ENCODE measurements around the gene CLASRP.
"Not testable (repeated sequence)": the region's sequence is repeated elsewhere in the genome, so short reads cannot be mapped to it uniquely, and the experiment has no call there.

The CLASRP gene, protein sequence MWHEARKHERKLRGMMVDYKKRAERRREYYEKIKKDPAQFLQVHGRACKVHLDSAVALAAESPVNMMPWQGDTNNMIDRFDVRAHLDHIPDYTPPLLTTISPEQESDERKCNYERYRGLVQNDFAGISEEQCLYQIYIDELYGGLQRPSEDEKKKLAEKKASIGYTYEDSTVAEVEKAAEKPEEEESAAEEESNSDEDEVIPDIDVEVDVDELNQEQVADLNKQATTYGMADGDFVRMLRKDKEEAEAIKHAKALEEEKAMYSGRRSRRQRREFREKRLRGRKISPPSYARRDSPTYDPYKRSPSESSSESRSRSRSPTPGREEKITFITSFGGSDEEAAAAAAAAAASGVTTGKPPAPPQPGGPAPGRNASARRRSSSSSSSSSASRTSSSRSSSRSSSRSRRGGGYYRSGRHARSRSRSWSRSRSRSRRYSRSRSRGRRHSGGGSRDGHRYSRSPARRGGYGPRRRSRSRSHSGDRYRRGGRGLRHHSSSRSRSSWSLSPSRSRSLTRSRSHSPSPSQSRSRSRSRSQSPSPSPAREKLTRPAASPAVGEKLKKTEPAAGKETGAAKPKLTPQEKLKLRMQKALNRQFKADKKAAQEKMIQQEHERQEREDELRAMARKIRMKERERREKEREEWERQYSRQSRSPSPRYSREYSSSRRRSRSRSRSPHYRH

DNA sequence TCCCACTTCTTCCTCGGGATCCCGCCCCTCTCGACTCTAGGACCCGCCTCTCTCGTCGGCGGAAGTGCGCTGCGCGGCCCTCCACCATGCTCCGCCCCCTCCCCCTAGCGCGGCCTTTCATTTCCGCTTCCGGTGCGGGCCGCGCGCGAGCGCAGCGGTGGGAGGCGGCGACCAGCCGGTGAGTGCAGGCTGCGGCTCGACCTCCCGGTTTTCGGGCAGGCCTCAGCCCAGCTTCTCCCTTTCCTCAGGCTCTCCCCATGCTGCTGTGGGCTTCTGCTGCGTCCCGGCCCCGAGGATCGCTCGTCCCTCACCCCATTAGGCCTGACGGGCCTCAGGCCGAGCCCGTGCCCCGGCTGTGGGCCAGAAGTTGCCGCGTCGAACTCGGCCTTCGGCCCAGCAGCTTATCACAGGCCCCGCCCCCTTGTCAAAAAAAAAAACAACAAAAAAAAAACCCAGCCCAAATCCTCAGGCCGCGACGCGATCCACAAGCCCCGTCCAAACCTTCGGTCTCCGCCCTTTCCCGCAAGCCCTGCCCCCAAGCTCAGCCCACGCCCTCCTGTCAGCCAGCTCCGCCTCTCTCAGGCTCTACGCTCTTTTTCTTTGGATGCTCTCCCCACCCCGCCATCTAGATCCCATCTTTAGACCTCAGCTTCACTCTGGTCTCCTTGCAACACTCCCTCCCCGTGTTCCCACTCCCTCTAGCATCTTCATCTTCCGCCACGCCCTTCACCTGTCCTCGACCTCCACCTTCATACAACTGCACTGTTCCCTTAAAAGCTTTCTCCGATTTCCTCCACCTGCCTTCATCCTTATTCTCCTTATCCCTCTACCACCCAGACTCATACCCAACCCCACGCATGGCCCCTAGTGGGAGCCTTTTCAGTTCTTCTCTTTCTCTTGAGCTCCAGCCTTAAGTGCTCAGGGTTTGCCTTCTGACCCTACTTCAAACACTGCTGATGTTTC, at the start of gene CLASRP:
Gene CLASRP (plus strand): TSS at position 115 of the 963 bp plus-strand sequence. CDS start 1,168 bp downstream, outside the sequence.
- DNase-seq = peak; percentile 83

DNA sequence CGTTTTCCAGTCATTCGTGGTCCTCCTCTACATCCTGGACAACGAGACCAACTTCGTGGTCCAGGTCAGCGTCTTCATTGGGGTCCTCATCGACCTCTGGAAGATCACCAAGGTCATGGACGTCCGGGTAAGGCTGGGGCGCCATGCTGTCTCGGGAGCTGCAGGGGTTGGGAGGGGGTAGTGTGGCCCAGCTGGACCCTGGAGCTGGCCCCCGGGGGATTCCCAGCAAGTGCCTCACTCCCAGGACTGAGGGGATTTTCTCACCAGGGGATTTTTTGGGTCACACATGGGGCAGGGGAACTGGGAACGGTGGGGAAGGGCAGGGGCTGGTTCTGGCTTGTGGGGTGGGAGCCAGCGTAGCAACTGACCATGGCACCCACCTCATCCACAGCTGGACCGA, 48.4 kb upstream of the CLASRP start:
- DNase-seq = no peak

DNA sequence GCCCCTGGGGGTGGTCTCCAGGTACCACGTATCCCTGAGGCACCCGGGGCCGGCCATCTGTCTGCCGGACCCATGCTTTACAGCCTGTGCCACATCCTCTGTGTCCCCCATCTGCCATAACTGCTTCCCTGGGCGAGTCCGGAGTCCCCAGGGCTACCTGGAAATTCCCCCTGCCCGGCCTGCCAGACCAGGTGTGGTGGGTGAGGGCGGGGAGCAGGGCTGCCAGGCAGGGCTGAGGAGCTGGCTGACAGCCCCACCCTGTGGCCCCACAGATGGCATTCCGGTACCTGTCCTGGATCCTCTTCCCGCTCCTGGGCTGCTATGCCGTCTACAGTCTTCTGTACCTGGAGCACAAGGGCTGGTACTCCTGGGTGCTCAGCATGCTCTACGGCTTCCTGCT, 47.9 kb upstream of the CLASRP start:
- no peak for DNase-seq

DNA sequence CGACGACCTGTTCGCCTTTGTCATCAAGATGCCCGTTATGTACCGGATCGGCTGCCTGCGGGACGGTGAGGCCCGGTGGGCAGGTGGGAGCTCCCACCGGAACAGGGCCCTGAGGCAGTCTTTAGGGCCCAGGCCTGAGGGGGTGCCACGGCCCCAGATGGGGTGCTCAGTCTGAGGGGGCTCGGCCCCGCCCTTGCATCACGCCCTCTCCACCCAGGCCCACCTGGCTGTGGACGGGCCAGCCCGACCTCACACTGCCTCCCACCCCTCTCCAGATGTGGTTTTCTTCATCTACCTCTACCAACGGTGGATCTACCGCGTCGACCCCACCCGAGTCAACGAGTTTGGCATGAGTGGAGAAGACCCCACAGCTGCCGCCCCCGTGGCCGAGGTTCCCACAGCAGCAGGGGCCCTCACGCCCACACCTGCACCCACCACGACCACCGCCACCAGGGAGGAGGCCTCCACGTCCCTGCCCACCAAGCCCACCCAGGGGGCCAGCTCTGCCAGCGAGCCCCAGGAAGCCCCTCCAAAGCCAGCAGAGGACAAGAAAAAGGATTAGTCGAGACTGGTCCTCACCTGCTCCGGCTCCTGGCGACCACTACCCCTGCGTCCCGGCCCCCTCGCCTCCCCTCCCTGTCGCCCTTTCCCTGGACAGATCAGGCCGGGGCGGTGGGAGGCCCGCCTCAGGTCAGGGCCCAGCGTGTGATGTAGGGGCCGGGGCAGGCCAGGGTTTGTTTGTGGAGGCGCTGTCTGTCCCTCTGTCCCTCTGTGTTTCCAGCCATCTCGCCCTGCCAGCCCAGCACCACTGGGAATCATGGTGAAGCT, 46.3 kb upstream of the CLASRP start:
- DNase-seq = no peak

DNA sequence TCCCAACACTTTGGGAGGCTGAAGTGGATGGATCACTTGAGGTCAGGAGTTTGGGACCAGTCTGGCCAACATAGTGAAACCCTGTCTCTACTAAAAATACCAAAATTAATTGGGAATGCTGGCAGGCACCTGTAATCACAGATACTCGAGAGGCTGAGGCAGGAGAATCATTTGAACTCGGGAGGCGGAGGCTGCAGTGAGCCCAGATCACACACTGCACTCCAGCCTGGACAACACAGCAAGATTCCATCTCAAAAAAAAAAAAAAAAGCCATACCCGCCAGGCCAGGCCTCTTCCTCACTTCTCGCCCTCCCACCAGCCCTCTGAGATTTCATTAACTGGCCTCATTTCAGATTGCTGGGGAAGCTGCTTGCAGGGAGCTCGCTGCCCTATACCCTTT, 45.3 kb upstream of the CLASRP start:
- DNase-seq = no peak

DNA sequence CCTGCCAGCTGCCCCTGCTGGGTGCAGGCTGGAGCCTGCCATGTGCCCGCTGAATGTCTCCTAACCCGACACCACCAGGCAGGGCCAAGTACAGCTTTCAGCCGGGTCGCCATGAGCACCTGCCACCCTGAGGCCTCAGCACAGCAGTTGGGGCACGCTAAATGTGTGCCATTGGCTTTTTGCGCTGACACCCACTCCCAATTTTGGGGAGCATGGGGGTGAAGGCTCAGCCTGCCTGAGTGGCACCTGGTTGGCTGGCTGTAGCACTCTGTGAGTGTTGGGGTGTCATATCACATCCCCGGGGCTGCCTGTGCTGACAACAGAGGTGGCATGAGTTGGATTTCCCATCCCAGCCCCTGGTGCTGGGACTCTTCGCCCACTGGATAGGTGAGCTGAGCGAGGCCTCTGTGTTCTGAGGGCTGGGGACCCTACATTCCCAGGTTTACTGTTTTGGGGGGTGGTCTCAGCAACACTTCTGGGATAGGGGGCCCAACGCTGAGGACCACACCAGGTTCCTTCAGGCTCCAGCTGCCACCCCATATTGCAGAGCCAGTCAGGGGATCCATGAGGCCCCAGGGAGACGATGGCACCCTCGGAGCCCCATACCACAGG, 44.8 kb upstream of the CLASRP start:
- no peak for DNase-seq

DNA sequence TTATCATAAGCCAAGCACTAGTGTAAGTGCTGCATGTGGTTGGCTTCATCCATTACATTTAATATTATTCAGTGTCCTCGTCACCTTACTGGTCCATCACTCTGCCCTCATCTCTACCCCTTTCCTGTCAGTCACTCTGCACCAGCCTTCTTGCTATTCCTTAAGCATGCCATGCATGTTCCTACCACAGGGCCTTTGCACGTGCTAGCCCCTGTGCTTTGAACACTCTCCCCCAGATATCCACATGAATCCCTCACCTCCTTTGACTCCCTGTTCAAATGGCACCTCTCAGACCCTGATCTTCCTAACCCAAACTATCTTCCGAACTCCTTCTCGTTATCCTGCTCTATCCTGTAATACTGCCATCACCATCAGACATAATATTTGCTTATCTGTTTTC, 40.8 kb upstream of the CLASRP start:
- no peak for DNase-seq

DNA sequence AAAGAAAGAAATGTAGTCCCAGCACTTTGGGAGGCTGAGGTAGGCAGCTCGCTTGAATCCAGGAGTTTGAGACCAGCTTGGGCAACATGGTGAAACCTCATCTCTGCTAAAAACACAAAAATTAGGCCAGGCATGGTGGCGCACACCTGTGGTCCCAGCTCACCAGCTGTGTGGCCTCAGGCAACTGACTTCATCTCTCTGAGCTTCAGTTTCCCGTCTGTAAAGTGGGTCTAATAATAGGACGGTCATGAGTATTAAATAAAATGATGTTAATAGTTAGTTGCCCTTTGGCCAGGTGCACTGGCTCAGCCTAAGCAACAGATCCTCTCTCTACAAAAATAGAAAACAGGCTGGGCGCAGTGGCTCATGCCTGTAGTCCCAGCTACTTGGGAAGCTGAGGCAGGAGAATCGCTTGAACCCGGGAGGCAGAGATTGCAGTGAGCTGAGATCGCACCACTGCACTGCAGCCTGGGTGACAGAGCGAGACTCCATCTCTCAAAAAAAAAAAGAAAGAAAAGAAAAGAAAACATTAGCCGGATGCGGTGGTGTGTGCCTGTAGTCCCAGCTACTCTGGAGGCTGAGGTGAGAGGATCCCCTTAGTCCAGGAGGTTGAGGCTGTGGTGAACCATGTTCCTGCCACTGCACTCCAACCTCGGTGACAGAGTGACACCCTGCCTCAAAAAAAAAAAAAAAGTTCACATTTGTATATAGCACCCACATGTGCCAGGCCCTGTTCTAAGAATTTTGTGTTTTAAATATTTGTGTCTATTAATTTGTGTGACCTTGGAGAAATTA, 39.5 kb upstream of the CLASRP start:
- DNase-seq = not testable (repeated sequence)

DNA sequence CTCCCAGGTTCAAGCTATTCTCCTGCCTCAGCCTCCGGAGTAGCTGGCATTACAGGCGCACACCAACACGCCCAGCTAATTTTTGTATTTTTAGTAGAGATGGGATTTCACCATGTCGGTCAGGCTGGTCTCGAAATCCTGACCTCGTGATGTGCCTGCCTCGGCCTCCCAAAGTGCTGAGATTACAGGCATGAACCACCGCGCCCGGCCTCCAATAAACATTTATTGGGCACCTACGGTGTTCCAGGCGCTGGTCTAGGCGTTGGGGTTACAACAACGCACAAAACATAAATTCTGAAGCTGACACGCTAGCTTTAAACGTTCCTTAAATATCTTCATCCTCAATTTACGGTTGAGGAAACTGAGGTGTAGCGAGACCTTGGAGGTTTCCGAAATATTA, 38.2 kb upstream of the CLASRP start:
- not testable (repeated sequence) for DNase-seq

DNA sequence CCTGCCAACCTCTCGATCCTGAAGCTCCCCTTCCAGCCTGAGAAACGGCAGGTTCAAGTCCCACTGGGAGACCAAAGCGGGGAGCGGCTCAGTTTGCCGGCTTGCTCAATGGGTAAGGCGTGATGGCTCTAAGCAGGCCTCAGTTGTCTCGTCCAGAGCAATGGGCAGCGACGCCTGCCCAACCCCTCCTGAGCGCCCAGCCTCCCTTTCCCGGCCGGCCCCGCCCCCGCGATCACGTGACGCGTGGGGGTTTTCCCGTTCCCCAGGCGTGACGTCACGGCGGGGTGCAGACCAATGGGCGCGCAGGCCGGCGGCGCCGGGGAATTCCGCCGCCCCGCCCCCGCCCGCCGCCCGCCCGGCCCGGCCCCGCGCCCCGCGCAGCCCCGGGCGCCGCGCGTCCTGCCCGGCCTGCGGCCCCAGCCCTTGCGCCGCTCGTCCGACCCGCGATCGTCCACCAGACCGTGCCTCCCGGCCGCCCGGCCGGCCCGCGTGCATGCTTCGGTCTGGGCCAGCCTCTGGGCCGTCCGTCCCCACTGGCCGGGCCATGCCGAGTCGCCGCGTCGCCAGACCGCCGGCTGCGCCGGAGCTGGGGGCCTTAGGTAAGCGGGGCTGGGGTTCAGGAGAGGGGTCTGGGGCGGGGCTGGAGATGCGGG, 37.6 kb upstream of the CLASRP start, which contains the start of gene RELB:
Gene RELB (plus strand): TSS at position 378 of the 653 bp plus-strand sequence. CDS start 116 bp downstream, at position 494.
- DNase-seq = peak; percentile 94

DNA sequence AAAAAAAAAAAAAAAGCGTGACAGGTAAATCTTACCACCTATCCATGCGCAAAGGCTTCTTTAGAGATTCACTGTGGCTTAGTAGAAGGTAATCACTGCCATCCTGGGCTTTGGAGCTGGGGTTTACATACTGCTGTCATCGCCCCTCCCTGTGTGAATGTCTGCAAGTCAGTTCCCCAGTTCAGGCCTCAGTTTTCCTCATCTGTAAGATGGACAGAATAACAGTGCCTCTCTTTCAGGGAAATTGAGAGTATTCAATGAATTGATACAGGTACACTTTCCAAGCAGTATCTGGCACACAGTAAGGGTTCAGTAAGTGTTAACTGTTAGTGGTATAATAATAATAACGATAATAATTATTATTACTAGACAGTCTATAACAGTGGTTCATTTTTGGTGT, 35.4 kb upstream of the CLASRP start:
- no peak for DNase-seq

DNA sequence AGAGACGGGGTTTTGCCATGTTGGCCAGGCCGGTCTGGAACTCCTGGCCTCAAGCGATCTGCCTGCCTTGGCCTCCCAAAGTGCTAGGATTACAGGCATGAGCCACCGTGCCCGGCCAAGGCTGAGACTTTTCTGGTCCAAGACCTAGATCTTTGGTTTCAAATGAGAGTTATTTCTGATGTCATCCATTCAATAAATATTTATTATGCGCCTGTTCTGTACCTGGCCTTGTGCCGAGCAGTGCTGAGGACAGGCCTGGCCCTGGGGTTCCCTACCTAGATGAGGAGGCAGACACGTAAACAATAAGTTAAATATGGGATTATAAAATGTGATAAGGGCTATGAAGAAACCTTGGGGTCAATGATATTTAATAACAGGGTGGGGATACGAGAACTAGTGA, 33.1 kb upstream of the CLASRP start:
- DNase-seq = no peak

DNA sequence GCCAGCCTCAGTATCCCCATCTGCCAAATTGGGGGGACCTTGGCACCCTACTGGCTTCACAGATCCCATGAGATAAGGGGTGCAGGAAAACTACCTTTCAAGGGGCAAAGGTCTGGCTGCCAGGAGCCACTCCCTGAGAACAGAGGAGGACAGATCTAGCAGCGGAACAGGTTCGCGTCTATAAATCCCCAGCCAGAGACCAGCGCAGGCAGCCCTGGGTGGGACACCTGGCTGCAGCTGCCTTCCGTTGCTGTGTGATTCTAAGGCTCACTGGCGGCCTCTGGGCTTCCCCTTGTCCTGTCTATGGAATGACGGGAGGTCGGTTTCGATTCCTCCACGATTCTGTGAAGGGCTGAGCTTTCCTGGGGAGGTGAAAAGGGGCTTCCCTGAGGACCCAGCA, 30.3 kb upstream of the CLASRP start:
- no peak for DNase-seq

DNA sequence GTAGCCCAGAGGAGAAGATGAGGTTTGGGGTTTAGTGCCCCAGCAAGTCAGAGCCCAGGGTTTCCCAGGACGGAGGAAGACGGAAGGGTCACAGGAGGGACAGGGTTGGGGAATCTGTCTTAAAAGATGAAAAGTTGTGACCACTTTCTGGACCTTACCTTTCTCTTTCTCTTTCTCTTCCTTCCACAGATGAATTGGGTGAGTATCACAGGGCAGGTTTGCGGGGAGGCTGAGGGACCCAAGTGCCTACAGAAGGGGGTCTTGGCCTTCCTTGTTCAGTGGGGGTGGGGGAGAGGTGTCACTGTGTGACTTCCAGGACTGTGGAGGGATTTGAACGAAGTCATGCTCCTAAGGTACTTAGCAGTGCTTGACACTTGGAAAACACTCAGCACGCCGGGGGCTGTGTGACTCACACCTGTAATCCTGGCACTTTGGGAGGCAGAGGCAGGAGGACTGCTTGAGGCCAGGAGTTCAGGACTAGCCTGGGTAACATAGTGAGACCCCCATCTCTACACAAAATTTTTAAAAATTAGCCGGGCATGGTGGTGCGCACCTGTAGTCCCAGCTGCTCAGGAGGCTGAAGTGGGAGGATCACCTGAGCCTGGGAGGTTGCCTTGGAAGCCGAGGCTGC, 29.1 kb upstream of the CLASRP start:
- DNase-seq = no peak

DNA sequence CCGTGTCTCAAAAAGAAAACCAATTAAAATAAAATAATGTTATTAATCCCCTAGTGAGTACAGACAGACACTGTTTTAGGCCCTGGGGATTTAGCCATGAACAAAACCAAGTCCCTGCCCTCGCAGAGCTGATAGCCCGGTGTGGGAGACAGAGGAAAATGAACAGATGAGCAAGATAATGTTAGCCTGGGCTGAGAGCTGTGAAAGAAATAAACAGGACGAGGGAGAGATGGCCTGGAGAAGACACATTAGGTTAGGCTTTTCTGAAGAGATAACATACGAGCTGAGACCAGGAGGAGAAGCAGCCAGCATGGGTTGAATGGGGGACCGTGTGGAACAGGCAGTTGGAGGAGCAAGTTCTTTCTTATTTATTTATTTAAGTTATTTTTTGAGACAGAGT, 28.5 kb upstream of the CLASRP start:
- no peak for DNase-seq

DNA sequence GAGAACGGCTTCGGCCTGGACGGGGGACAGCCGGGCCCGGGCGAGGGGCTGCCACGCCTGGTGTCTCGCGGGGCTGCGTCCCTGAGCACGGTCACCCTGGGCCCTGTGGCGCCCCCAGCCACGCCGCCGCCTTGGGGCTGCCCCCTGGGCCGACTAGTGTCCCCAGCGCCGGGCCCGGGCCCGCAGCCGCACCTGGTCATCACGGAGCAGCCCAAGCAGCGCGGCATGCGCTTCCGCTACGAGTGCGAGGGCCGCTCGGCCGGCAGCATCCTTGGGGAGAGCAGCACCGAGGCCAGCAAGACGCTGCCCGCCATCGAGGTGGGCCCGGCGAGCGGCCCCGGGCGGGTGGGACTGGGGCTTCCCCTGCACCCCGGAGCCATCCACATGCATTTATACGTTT, 26.9 kb upstream of the CLASRP start:
- DNase-seq = no peak

DNA sequence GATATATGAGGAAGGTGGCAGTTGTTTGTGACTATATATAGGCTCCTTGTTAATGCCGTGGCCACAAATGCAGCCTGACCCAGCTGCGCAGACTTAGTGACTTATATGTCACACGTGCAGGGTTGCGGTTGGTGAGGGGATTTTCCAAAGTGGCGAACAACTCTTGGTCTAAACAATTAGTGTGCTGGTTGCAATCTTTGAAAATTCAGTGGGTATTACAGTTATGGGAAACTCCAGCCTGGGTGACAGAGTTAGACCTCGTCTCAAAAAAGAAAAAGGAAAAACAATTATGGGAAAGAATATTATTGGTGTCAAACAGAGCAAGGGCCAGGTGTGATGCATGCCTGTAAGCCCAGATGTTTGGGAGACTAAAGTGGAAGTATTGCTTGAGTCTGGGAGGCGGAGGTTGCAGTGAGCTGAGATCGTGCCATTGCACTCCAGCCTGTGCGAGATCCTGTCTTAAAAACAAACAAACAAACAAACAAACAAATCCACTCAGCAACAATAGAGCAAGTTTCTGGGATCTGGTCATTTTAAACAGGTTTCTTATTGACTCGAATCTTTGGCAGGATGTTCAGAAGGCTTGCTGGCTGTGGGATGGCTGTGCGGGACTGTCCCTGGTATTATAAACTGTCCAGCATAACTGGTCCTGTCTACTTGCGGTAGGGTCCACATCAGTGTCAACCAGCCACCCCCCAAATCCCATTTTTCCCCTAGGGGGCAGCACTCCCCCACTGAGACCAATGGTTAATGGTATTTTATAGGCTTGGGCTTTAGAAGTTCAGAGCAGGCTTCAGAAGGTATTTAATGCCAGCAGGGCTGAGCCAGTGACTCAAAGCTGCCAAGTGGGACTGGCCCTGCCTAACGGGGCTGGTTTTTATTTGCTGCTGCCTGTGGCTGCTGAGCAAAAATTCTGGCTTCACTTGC, 22.2 kb upstream of the CLASRP start:
- peak; percentile 81 for DNase-seq

DNA sequence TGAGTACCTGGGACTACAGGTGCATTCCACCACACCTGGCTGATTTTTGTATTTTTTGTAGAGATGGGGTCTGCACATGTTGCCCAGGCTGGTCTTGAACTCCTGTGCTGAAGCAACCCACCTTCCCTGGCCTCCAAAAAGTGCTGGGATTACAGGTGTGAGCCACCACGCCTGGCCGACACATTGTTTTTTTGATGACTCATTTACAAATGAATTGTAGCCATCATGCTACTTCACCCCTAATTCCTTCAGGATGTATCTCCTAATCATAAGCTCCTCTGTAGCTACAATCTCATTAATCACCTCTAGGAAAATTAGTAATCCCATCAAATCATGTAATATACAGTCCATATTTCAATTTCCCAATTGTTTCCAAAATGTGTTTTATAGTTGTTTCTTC, 19.7 kb upstream of the CLASRP start:
- no peak for DNase-seq

DNA sequence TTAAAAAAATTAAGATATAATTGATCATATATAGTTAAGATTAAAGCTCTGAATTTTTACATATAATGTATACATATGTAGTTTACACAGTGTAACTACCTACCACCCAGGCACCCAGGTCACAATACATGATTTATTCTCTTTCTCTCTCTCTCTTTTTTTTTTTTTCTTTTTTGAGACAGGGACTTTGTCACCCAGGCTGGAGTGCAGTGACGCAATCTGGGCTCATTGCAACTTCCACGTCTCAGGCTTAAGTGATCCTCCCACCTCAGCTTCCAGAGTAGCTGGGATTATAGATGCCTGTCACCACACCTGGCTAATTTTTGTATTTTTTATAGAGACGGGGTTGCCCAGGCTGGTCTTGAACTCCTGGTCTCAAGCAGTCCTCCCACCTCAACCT, 18.8 kb upstream of the CLASRP start:
- no peak for DNase-seq
